ENCODE data around the gene IRS1.

The IRS1 gene

GRCh38 chr2:226792155-226792881, 7.3 kb downstream of the IRS1 start:
- Histone ChIP-seq H3K27ac (peak overlapping the region; percentile 88 to 96), H3K9me3 (no peaks in the 10 kb centered on the region), H3K4me3 (peak overlapping the region; percentile 69 to 83), H3K36me3 (peaks cover 0 to 20% (median 14%) of the 10 kb centered on the region in 3 donors), H3K27me3 (no peaks in the 10 kb centered on the region), H3K4me1 (peaks cover 0 to 85% (median 55%) of the 10 kb centered on the region in 4 donors)
- no peak for DNase-seq
- TF ChIP-seq, protein P1, sequence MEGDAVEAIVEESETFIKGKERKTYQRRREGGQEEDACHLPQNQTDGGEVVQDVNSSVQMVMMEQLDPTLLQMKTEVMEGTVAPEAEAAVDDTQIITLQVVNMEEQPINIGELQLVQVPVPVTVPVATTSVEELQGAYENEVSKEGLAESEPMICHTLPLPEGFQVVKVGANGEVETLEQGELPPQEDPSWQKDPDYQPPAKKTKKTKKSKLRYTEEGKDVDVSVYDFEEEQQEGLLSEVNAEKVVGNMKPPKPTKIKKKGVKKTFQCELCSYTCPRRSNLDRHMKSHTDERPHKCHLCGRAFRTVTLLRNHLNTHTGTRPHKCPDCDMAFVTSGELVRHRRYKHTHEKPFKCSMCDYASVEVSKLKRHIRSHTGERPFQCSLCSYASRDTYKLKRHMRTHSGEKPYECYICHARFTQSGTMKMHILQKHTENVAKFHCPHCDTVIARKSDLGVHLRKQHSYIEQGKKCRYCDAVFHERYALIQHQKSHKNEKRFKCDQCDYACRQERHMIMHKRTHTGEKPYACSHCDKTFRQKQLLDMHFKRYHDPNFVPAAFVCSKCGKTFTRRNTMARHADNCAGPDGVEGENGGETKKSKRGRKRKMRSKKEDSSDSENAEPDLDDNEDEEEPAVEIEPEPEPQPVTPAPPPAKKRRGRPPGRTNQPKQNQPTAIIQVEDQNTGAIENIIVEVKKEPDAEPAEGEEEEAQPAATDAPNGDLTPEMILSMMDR (IDR thresholded peaks at IDR 0.05): no peak
- intact Hi-C loops (cut with DNase I; ENCODE audit: low total_unique reads): loop anchor here (5.0 to 10.0 kb wide), 2 partner anchors 130 to 318 kb away; no protein-coding TSS in a partner anchor

DNA sequence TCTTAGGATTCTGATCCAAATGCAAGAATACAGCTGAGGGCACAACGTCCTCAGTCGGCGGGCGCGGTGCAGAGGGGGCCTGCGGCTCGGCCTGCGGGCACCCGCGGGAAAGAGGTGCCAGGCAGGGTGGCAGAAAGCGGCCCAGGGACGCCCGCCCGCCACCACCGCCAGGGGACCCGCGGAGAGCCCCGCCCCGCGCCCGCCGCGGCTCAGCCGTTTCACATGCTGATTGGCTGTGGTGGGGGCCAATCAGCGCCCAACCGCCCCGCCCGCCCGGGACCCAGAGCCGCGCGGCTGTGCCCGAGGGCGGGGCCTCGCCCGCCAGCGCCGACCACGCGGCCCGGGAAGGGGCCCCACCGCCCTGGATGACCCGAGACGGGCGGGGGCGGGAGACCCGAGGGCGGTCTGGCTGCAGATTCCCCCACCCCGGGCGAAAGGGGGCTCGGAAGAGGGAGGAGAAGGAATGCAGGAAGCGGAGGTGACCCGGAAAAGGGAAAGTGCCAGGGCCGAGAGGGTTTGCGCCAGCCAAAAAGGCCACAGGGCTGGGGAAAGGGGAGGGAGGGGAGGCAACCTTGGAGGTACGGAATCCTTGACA, 8.0 kb downstream of the IRS1 start:
- Histone ChIP-seq H3K9me3 (no peaks in the 10 kb centered on the region), H3K27ac (peak overlapping the region; percentile 88 to 96), H3K4me1 (peaks cover 0 to 85% (median 51%) of the 10 kb centered on the region in 4 donors), H3K27me3 (no peaks in the 10 kb centered on the region), H3K36me3 (peaks cover 0 to 14% (median 7%) of the 10 kb centered on the region in 3 donors), H3K4me3 (peak overlapping the region; percentile 69 to 83)
- intact Hi-C loops (cut with DNase I; ENCODE audit: low total_unique reads): loop anchor here (5.0 to 10.0 kb wide), 2 partner anchors 129 to 317 kb away; no protein-coding TSS in a partner anchor
- TF ChIP-seq, protein P1 (IDR thresholded peaks at IDR 0.05): peak; percentile 62 to 82
- DNase-seq: peak; percentile 84 to 94

GRCh38 chr2:226791056-226791486, 8.5 kb downstream of the IRS1 start:
- peak in 1 of 2 donors; percentile 68 for DNase-seq
- Histone ChIP-seq H3K27ac (peak overlapping the region; percentile 88 to 96), H3K9me3 (no peaks in the 10 kb centered on the region), H3K36me3 (peaks cover 0 to 10% (median 2%) of the 10 kb centered on the region in 3 donors), H3K4me3 (peak overlapping the region; percentile 69 to 83), H3K4me1 (peaks cover 0 to 85% (median 47%) of the 10 kb centered on the region in 4 donors), H3K27me3 (no peaks in the 10 kb centered on the region)
- intact Hi-C loops (cut with DNase I; ENCODE audit: low total_unique reads): loop anchor here (5.0 to 10.0 kb wide), 2 partner anchors 129 to 316 kb away; no protein-coding TSS in a partner anchor
- TF ChIP-seq, protein P1 (IDR thresholded peaks at IDR 0.05): no peak

- H3K4me3 ChIP-seq: peak overlapping the region; percentile 69 to 83
- DNase-seq: no peak
- peaks cover 0 to 80% (median 41%) of the 10 kb centered on the region in 4 donors for H3K4me1 ChIP-seq
- no peaks in the 10 kb centered on the region for H3K9me3 ChIP-seq
- no peaks in the 10 kb centered on the region for H3K27me3 ChIP-seq
- H3K27ac ChIP-seq: peak overlapping the region; percentile 88 to 96
- intact Hi-C loops (cut with DNase I; ENCODE audit: low total_unique reads): loop anchor here (5.0 to 10.0 kb wide), 2 partner anchors 128 to 316 kb away; no protein-coding TSS in a partner anchor
- peaks cover 0 to 3% (median 0%) of the 10 kb centered on the region in 3 donors for H3K36me3 ChIP-seq
- TF ChIP-seq, protein P1 (IDR thresholded peaks at IDR 0.05): no peak
These were observed 9.2 kb downstream of the IRS1 start for GRCh38 chr2:226790431-226790830.

GRCh38 chr2:226790011-226790410, 9.6 kb downstream of the IRS1 start:
- DNase-seq: no peak
- H3K27ac ChIP-seq: peak overlapping the region; percentile 88 to 96

More at GRCh38 chr2:226790011-226790410, 9.6 kb downstream of the IRS1 start:
- Histone ChIP-seq H3K27me3 (no peaks in the 10 kb centered on the region), H3K9me3 (no peaks in the 10 kb centered on the region), H3K36me3 (no peaks in the 10 kb centered on the region), H3K4me1 (peaks cover 0 to 76% (median 37%) of the 10 kb centered on the region in 4 donors), H3K4me3 (no peak overlapping the region)
- TF ChIP-seq, protein P1 (IDR thresholded peaks at IDR 0.05): no peak
- intact Hi-C loops (cut with DNase I; ENCODE audit: low total_unique reads): loop anchor here (5.0 to 10.0 kb wide), 2 partner anchors 128 to 315 kb away; no protein-coding TSS in a partner anchor

Data from tibial artery (tissue), 4 donors.